22Rv1 (cell line): Measurements from ENCODE around the gene CCDC159.

ENCODE experiments used
- ZFX ChIP-seq: fragments of 450-650 bp; IDR thresholded peaks from 2 replicates; pipeline ENCODE4 v1.6.1; 2017; ENCODE audit warnings: antibody characterized with exemption, borderline replicate concordance
- TF ChIP-seq, protein P1 (sequence below): fragments of 450-650 bp; IDR thresholded peaks from 2 replicates; pipeline ENCODE4 v1.5.1; 2017; ENCODE audit warnings: mild to moderate bottlenecking

GRCh38 chr19:11355160-11356073 is 9.1 kb downstream of the CCDC159 start, which contains the start of gene PLPPR2:
- TF ChIP-seq, protein P1, sequence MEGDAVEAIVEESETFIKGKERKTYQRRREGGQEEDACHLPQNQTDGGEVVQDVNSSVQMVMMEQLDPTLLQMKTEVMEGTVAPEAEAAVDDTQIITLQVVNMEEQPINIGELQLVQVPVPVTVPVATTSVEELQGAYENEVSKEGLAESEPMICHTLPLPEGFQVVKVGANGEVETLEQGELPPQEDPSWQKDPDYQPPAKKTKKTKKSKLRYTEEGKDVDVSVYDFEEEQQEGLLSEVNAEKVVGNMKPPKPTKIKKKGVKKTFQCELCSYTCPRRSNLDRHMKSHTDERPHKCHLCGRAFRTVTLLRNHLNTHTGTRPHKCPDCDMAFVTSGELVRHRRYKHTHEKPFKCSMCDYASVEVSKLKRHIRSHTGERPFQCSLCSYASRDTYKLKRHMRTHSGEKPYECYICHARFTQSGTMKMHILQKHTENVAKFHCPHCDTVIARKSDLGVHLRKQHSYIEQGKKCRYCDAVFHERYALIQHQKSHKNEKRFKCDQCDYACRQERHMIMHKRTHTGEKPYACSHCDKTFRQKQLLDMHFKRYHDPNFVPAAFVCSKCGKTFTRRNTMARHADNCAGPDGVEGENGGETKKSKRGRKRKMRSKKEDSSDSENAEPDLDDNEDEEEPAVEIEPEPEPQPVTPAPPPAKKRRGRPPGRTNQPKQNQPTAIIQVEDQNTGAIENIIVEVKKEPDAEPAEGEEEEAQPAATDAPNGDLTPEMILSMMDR, result no peak
- TF ChIP-seq ZFX, result no peak
